Measurements from ENCODE around the gene OTUD5. TPM values are rescaled to one million over a fixed set of nuclear protein-coding genes. Genes with fewer than 3 reads are reported as not detected.

OTUD5 gene
- total RNA-seq, 1 experiment from 2014 or later: 41.4 TPM

GRCh38 chrX:48972220-48973164 lies 15.1 kb upstream of the OTUD5 start:
- DNase-seq (peak; percentile 55), ATAC-seq (peak; percentile 70)
- Histone ChIP-seq H4K20me1 (ENCODE audit: low read length) (no peaks in the 10 kb centered on the region), H3K4me3 (ENCODE audit: low read length) (no peak overlapping the region), H2AFZ (ENCODE audit: low read length) (no peak overlapping the region), H3K9me3 (ENCODE audit: low read length) (no peaks in the 10 kb centered on the region), H3K9me2 (replicated peaks; ENCODE audit: low read length) (no peaks in the 10 kb centered on the region), H3K4me2 (ENCODE audit: low read length) (no peak overlapping the region), H3F3A (ENCODE audit: low read length, unreplicated experiment) (no peaks in the 10 kb centered on the region), H3K27ac (ENCODE audit: low read length) (no peak overlapping the region), H3K36me3 (ENCODE audit: low read depth, low read length) (peaks cover 3% of the 10 kb centered on the region; the same call in 1 of the 2 replicates), H3K4me1 (ENCODE audit: insufficient read depth, low read length) (no peaks in the 10 kb centered on the region), H3K79me2 (ENCODE audit: low read length) (no peaks in the 10 kb centered on the region), H3K27me3 (ENCODE audit: low read length) (no peaks in the 10 kb centered on the region), H3K9ac (ENCODE audit: low read length) (no peak overlapping the region)
- peak; percentile 75 for TF ChIP-seq CTCF (conservative IDR thresholded peaks at IDR 0.05; ENCODE audit: low read depth, low read length)
- TF ChIP-seq EZH2 (IDR thresholded peaks at IDR 0.05; ENCODE audit: low read length, unreplicated experiment): no peak
- POLR2A ChIA-PET (ENCODE audit: unreplicated experiment): no interaction called here
- CTCF ChIA-PET: interaction anchor here (1.9 kb wide), 1 partner anchor 72 kb away, joined by 4 read pairs; no protein-coding TSS in a partner anchor
- no TSS peak for BruUV-seq (replicated peaks)
- intact Hi-C loops (cut with micrococcal nuclease): loop anchor here (1.0 kb wide), 1 partner anchor 71 kb away; the partner anchor contains the start of gene TFE3

GRCh38 chrX:48971249-48972219 lies 14.1 kb upstream of the OTUD5 start, which contains the start of gene KCND1:
KCND1 (minus strand) TSS chrX:48971844; CDS start chrX:48970271, 1,573 bp downstream.
- Histone ChIP-seq H3K9me2 (replicated peaks; ENCODE audit: low read length) (no peaks in the 10 kb centered on the region), H2AFZ (ENCODE audit: low read length) (no peak within 1 kb of the TSS), H3K9ac (ENCODE audit: low read length) (no peak within 1 kb of the TSS), H3F3A (ENCODE audit: low read length, unreplicated experiment) (no peaks in the 10 kb centered on the region), H3K36me3 (ENCODE audit: low read depth, low read length) (peaks cover 3% of the 10 kb centered on the region; the same call in 1 of the 2 replicates), H3K27me3 (ENCODE audit: low read length) (no peaks in the 10 kb centered on the region), H3K4me2 (ENCODE audit: low read length) (no peak within 1 kb of the TSS), H3K79me2 (ENCODE audit: low read length) (no peaks in the 10 kb centered on the region), H3K9me3 (ENCODE audit: low read length) (no peaks in the 10 kb centered on the region), H4K20me1 (ENCODE audit: low read length) (no peaks in the 10 kb centered on the region), H3K4me1 (ENCODE audit: insufficient read depth, low read length) (no peaks in the 10 kb centered on the region), H3K4me3 (ENCODE audit: low read length) (no peak within 1 kb of the TSS), H3K27ac (ENCODE audit: low read length) (no peak within 1 kb of the TSS)
- POLR2A ChIA-PET (ENCODE audit: unreplicated experiment): interaction anchor here (0.6 kb wide), 1 partner anchor 9 kb away, joined by 3 read pairs; no protein-coding TSS in a partner anchor
- CTCF ChIA-PET: no interaction called here
- BruUV-seq (replicated peaks): no TSS peak
- no peak for DNase-seq
- peak; percentile 28 for ATAC-seq
- TF ChIP-seq EZH2phosphoT487 (IDR thresholded peaks at IDR 0.05; ENCODE audit: borderline replicate concordance, low read length): no peak
- TF ChIP-seq EZH2 (IDR thresholded peaks at IDR 0.05; ENCODE audit: low read length, unreplicated experiment): no peak
- no peak for TF ChIP-seq CTCF (conservative IDR thresholded peaks at IDR 0.05; ENCODE audit: low read depth, low read length)
- intact Hi-C loops (cut with micrococcal nuclease): loop anchor here (1.0 kb wide), 1 partner anchor 72 kb away; the partner anchor contains the start of gene TFE3

Measured in PC-3 (cell line).